NB4 (cell line): ENCODE data around the gene FBXL20.
A peak's percentile ranks its signal among the peaks of the same experiment; 100 is the strongest.
"Not testable (repeated sequence)": the region's sequence is repeated elsewhere in the genome, so short reads cannot be mapped to it uniquely, and the experiment has no call there.

ENCODE experiments used
- DNase-seq: peaks from one replicate; pipeline ENCODE4 v3.0.0; 2010; ENCODE audit warnings: low read depth
- H3K4me3 ChIP-seq: one replicate; pipeline ENCODE4 v1.5.1; 2011; ENCODE audit warnings: mild to moderate bottlenecking, low read depth, low read length, moderate library complexity
- MYC ChIP-seq: IDR thresholded peaks from 2 replicates; pipeline ENCODE4 v1.6.1; 2011; ENCODE audit warnings: low read depth, low read length
- POLR2A ChIP-seq: IDR thresholded peaks from 2 replicates; pipeline ENCODE4 v1.6.1; 2011; ENCODE audit warnings: mild to moderate bottlenecking; ENCODE audit not compliant: insufficient read length; ENCODE audit errors: extremely low read depth
- TF ChIP-seq, protein P1 (sequence below): IDR thresholded peaks from one replicate; pipeline ENCODE4 v1.5.1; 2012; ENCODE audit warnings: low read depth, low read length
- TF ChIP-seq, protein P2 (sequence below): IDR thresholded peaks from 2 replicates; pipeline ENCODE4 v1.6.1; 2011; ENCODE audit warnings: low read depth, low read length

Gene FBXL20

DNA sequence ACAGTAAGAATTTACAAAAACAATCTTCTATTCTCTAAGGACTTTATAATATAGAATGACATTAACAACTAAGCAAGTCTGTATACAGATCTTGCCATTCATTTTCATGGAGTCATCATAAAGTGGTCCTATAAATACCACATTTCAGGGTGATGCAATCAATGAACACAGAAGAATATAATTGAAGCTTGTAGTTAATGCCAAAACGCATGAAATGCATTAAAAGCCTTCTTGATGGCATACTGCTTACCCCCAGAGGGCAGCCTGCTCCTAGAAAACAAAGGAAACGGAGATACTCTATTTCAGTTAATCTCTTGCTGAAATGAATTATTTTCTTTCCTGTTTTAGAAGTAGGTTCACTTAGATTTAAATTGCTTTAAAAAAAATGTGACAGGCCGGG, 130.5 kb downstream of the FBXL20 start:
- H3K4me3 ChIP-seq = no peak overlapping the region
- TF ChIP-seq, protein P1, sequence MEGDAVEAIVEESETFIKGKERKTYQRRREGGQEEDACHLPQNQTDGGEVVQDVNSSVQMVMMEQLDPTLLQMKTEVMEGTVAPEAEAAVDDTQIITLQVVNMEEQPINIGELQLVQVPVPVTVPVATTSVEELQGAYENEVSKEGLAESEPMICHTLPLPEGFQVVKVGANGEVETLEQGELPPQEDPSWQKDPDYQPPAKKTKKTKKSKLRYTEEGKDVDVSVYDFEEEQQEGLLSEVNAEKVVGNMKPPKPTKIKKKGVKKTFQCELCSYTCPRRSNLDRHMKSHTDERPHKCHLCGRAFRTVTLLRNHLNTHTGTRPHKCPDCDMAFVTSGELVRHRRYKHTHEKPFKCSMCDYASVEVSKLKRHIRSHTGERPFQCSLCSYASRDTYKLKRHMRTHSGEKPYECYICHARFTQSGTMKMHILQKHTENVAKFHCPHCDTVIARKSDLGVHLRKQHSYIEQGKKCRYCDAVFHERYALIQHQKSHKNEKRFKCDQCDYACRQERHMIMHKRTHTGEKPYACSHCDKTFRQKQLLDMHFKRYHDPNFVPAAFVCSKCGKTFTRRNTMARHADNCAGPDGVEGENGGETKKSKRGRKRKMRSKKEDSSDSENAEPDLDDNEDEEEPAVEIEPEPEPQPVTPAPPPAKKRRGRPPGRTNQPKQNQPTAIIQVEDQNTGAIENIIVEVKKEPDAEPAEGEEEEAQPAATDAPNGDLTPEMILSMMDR = peak; percentile 60
- TF ChIP-seq POLR2A = no peak
- DNase-seq = peak; percentile 72

DNA sequence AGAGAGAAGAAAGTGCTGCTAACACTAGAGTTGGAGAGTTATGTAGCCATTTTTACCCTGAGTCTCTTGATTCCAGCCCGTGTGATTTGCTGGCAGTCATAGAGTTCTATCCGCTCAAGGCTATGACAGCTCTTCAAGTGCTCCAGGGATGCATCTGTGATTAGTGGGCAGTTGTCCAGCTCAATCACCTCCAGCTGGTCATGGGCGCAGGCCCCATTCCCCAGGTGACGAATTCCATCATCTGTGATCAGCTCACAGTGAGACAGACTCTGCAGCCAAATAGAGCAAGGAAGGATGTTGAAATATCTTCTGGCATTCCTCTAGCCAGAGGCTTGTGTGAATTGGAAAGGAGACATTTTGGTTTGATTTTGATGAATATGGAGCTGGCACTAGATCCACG, 137.3 kb downstream of the FBXL20 start:
- no peak for DNase-seq
- H3K4me3 ChIP-seq = no peak overlapping the region
- no peak for TF ChIP-seq POLR2A
- no peak for TF ChIP-seq MYC
- TF ChIP-seq, protein P1 = no peak
- TF ChIP-seq, protein P2, sequence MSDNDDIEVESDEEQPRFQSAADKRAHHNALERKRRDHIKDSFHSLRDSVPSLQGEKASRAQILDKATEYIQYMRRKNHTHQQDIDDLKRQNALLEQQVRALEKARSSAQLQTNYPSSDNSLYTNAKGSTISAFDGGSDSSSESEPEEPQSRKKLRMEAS = no peak

DNA sequence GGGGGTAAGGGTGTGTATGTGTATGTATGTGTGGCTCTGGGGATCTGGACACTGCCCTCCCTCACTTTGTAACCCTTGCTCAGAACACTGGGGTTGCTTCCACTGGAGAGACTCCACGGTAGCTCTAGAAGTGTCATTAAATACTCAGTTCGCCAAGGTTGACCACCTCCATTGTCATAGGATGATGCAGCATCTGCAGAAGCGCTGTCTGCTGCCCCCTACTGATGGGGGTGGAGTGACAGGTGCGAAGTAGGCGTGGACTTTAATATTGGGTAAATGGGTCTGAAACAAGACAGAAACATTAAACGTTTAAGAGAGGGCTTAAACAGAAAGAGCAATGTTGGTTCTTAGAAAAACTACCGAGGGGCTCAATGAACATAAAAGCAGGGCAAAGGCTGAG, 140.1 kb downstream of the FBXL20 start:
- DNase-seq = peak; percentile 53
- no peak overlapping the region for H3K4me3 ChIP-seq
- TF ChIP-seq, protein P1 = peak; percentile 76
- TF ChIP-seq, protein P2 = no peak

DNA sequence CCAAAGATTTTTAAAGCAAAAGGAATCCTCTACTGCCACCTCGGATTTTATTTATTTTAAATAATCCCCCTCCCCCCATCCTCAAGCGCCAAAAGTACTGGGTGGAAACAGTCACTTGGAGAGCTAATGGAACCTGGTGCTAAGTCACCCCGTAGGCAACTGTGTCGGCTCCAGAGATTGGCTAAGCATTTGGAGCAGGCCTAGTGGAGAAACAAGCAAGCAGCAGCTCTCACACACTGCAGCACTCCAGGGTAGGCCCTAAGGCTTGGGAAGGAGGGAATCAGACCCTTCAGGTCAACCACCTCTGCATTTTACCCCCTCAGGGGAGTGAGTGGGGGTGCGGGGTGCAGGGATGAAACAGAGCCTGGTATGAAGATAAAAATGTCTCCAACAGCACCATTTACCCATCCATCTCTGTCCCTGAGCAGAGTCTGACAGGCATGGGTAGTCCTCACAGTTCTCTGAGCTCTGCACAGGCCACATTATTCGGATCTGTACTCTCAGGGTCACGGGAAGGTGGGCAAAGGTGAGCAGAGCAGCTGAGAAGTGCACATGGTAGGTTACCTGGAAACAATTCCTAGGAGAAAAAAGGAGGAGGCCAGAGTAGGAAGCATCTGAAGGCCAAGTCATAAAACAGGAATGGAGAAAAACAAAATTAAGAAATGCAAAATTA, 148.5 kb downstream of the FBXL20 start:
- DNase-seq = no peak
- no peak overlapping the region for H3K4me3 ChIP-seq
- TF ChIP-seq, protein P1 = no peak
- TF ChIP-seq MYC (no peak), POLR2A (no peak)
- TF ChIP-seq, protein P2 = no peak

DNA sequence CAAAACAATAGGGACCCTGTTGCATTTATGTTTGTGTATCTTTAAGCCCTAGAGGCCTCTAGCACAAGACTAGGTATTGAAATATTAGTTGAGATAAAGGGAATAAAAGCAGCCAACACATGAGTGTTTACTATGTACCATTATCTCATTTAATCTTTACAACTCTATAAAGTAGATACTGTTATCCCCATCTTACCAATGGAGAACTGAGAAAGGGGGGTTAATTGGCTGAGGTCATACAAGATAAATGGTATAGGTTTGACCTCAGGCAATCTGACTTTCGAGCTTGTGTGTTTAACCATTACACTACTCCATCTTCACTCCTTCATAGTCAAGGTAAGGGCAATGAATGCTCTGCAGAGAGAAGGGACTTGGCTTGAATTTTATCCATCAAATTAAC, 149.4 kb downstream of the FBXL20 start:
- H3K4me3 ChIP-seq = no peak overlapping the region
- DNase-seq = no peak
- TF ChIP-seq, protein P1 = no peak
- no peak for TF ChIP-seq POLR2A
- TF ChIP-seq, protein P2 = no peak
- no peak for TF ChIP-seq MYC

DNA sequence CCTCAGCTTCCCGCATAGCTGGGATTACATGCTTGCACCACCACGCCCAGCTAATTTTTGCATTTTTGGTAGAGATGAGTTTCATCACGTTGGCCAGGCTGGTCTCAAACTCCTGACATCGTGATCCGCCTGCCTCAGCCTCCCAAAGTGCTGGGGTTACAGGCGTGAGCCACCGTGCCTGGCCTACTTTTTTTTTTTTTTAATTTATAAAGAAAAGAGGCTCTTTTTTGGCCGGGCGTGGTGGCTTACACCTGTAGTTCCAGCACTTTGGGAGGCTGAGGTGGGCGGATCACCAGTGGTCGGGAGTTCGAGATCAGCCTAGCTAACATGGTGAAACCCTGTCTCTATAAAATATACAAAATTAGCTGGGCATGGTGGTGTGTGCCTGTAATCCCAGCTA, 151.3 kb downstream of the FBXL20 start:
- DNase-seq, H3K4me3 ChIP-seq: not testable (repeated sequence)

DNA sequence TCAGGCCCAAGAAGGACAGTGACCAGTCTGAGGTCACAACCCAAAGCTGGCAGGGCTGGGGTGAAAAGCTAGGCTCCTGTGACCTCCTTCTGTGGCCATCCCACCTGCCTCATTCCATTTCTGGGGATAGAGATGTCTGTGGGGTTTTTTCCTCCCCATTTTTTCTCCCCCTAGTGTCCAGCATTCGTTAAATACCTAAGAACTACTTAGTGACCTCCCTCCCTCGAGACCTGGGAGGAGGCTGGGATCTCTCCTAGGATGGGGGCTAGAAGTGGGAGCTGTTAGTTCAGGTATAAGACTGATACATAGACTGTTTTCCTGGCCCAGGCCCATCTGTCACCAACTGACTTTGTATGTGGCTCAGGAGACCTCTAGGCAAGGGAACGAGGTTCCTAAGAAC, 155.2 kb downstream of the FBXL20 start:
- no peak for DNase-seq
- TF ChIP-seq MYC (no peak), POLR2A (no peak)
- TF ChIP-seq, protein P1 = no peak
- TF ChIP-seq, protein P2 = no peak
- no peak overlapping the region for H3K4me3 ChIP-seq
